HG03521 (cell line): Measurements from ENCODE around the gene HOXD10.

ENCODE experiments used
- ATAC-seq: cut with Tn5 transposase; IDR thresholded peaks from one replicate; pipeline ENCODE4 v1.9.1; 2021; ENCODE audit warnings: mild to moderate bottlenecking, moderate library complexity; ENCODE audit not compliant: unreplicated experiment

Gene HOXD10

DNA sequence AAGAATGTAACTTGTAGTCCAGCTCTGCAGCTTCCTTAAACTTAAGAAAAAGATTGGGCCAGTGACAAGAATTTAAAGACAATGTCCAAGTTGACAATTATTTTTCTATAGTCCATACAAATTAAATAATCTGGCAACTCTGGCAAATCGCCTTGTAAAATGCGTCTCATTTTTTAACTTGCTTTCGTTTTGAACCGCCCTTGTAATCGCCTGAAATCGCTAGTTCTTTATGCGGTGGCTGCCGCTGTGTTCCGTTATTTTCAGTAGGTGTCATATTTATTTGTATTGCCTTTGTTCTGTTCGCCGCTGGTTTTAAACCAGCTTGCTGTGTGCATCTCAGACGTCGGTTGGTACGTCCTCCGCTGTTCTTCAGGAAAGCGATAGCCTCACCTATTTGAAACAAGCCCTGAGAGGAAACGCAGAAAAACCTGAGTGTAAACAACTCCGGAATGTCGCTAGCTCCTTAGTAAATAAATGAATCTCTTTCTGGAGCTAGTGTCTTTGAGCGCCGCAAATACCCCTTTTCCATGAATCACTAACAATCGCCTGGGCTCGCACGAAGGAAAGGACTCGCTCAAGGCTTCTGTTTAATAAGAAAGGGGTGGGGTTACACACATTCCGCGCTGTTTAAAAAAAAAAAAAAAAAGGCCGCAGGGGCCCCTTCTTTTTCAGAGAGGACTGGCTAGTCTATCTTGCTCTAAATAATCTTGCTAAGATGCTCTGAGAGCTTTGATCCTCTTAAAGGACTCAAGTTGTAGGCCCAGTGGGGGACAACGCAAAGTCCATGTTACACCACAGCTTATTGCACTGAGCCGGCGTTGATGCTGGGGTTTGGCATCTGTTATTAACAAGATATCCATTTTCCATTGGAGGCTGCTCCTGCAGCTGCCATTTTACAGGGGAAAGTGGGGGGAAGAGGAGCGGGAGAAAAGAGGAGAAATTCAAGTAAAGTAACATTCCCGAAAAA, 15.9 kb downstream of the HOXD10 start:
- no peak for ATAC-seq

DNA sequence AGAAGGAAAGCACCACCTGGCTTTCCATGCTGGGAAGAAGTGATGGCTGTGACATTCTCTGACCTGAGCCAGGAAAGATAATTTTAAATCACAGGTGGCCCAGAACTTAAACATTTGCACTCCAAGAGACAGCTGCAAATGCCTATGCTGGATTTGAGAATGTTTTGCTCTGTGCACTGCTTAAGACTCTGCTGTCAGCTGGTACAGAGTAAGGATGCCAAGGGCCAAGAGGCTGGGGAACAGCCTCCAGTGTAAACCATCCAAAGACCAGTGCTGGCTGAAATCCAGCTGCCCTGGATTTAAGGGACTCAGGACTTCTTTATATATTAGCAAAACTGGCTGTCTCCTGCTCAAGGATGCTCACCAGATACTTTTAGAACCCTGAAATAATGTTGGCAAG, 16.8 kb downstream of the HOXD10 start:
- no peak for ATAC-seq

DNA sequence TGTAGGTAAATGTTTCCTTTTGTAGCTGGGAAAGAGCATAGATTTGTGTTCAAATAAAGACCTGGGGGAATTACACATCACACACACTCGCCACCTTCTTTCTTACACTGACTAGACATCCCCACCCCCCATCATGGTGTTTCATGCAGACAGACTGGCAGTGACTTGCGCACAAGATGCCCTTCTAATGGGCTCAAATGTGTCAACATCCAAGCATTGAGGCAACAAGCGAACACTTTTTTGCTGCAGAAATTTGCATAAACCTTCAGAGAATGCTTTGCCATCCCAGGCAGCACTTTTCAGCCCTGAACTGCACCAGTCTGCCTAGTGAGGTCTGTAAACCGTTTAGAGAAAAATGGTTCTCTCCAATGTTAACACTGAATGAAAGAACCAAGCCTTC, 17.5 kb downstream of the HOXD10 start:
- no peak for ATAC-seq

DNA sequence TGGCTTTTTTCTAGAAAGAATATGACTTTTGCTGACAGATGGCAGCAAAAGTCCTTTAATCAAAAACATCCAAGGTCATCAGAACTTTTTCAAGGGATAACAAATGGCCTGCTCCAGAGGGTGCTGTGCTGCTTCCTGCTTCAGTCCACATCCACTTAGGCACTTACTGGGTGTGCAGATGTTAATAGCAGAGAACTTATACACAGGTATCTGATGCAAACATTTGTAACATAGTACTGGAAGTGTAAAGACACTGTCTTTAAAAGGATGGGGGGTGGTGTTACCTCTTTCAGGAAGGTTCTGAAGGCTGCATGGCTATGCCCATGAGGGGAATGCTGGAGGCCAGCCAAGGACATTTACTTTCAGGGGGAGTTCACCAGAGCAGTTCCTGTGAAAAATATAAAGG, 18.5 kb downstream of the HOXD10 start:
- no peak for ATAC-seq

DNA sequence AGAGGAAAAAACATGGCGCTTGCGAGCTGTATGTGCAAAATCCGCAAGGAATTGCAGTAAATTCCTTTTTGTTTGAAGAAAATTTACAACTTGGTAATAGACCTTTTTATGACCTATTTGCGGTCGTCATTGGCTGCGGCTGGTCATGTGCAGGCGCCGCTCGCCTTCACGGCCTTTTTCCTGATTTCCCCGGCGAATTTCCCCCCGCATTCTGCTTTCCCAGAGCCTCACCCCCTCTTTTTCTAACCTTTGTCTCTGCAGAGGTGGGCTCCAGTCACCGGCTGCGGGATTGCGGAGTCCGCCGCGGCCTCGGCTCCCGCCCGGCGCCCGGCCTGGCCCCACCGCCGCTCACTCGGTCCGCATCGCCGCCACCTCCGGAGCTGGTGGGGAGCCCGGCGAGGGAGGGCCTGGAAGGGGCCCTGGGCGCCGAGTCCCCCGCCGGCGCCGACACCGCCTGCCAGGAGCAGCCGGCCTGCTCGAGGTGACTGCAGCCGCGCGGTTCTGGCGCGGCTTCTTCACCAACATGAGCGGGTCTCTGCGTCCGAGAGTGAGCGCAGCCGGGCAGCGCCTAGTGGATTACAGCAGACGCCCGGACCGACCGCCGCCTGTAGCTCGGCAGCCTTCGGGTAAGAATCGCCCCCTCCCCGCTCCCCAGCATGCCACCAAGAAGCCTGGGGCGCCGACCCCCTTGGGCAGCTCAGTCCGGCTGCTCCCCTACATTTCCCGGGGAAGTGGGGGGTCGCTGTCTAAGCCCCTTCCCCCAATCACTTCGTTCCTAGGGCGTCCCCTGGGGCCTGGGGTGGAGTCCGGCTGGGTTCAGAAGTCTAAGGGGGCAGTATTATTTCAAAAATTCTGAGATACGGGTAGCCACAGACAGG, 20.0 kb downstream of the HOXD10 start:
- ATAC-seq: no peak

DNA sequence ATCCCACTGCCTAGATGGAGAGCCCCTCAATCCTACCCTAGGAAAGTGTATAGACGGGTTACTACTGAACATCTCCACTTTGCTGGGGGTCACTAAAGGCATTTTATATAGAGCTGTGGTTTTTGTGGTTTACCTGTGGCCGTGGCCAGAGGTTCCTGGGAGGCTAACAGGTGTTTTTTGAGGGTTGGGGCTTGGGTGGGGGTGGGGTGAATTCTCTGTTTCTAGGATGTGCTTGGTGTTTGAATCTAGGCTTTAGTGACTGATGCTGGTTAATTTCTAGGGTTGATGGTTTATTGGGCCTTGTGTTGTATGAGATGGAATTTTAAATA, 20.6 kb downstream of the HOXD10 start:
- ATAC-seq: no peak

DNA sequence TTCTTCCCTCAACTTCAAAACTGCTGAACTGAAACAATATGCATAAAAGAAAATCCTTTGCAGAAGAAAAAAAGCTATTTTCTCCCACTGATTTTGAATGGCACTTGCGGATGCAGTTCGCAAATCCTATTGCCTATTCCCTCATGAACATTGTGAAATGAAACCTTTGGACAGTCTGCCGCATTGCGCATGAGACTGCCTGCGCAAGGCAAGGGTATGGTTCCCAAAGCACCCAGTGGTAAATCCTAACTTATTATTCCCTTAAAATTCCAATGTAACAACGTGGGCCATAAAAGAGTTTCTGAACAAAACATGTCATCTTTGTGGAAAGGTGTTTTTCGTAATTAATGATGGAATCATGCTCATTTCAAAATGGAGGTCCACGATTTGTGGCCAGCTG, 21.3 kb downstream of the HOXD10 start:
- ATAC-seq: no peak

DNA sequence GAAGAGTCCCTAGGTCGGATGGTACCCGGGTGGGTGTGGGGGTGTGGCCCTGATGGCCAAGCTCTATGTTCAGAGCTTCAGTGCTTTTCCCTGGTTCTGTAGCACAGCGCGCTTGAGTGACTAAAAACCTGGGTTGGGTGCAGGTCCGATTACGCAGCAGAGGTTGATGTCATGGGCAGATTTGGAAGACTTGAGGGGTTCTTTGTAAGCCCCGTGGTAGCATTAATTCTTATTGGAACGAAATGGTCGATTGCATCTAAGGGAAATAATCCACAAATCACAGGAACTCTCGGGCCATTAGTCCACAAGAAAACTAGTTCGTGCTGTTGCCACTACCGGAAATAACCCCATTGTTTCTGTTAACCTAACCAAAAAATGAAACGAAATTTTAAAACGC, 21.9 kb downstream of the HOXD10 start:
- ATAC-seq: no peak

DNA sequence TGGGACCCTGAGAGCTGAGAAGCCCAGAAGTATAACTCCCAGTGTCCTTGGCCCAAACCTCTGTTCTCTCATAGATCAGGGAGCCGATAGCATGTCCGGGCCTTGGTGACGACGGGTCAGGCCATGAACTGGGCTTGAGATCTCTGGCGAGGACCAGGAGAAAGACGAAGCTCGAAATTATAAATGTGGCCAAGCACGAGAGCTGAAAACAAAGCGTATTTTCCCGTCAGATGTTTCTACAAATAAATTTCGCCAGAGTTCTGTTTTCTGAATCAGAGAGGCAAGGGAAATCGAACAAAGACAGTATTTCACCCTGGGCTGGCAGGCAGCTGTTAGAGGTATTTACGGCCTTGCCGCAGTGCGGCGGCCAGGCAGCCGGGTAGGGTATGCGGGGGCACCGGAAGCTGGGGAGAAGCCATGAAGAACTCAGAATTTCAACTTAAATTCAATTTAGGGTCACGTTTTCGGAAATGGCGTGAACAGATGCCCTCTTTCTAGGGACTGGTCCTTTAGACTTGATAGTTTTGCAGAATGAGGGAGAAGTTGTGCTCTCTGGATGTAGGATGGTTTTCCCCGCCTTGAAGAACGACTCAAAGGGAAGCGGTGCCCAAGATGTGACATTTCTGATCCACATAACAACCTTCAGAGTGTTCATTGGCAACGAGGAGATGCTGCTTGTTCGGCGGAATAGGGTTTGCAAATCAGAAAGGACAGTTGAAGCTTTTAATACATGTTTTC, 22.5 kb downstream of the HOXD10 start:
- ATAC-seq: no peak

DNA sequence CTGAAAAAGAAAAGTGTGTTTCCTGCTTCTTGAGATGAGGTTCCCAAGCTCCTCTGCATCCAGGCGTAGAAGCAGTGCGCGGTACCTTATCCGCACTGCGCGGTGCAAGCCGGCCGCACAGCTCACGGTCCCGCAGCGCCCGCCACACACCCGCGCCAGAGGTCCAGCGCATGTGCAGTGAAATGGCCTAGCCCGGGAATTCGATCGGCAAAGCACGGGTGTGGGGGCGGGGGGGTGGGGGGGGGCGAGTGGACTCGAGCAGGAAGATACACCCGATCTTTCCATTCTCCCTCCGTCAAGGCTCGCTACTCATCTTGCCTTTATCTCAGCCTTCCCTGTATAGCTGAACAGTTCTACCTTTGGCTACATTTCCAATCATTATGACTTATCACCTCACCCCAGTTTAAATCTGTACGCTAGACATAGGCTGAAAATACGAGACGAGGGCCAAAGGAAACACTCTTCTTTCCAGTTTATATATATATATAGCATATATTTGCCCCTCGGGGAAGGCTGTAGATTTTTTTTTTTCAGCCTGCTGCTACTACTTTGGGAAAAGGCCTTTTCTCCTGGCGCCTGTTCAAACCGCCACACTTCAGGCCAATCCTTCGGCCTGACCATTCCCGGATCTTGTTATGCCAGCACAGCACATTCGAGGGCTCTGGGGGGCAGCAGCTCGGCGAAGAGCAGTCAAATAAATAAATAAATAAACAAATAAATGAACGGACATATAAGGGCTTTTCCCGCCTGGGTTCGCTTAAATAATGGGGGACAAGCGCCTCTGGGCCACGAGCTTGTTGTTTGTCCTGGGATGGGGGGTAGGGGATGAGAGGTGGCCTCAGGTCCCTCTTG, 23.3 kb downstream of the HOXD10 start:
- ATAC-seq: no peak

DNA sequence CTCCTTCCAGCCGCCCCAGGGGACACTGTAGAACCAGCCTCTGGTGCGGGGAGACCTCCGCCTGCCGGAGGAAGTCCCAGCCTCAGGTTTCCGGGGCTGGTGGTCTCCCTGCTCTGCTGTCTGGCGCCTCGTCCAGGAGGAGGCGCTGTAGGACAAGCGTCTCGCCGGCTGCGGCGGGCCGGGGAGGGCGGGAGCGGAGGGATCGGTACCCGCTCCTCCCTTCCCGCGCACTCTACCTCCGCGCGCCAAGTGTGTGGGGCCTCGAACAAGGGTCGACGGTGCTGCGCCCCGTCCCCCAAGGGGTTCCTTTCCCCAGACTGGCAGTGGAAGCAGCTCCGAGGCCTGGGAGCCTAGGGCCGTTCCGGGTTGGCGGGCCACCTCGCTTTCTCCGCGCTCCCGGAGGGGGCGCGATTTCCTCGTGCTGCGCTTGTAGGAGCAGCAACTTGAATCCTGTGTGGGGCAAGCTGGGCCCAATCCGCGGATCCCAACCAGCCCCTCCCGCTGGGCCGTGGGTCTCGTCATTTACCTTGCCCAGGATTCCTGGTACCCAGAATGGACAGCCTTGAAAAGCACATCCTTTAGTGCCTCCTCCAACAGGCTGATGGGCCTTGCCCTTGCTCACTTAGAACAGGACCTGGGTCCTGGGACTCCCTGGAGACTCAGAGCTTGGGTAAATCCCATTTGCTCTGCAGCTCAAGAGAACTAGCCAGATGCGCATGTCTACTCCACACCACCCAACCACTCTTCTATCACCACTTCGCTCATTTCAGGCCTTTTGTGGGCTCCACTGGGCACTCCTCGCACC, 24.1 kb downstream of the HOXD10 start:
- ATAC-seq: peak; percentile 92

DNA sequence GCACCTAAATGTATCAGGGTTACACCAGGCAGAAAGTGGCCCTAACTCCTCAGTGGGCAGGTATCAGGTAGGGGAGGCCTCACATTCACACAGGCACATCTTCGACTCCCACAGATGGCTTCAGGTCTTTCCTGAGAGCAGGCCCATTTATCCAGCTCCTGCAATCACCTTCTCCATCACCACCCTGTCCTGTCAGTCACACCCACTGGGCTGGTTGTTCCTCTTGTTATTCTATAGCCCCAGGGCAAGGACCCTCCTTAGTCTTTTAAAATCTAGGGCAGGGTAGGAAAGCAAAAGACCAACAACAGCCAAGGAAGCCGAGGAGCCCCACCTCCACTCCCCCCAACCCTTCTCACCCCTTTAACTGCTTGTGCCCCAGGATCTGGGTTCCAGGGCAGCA, 25.7 kb downstream of the HOXD10 start:
- no peak for ATAC-seq

DNA sequence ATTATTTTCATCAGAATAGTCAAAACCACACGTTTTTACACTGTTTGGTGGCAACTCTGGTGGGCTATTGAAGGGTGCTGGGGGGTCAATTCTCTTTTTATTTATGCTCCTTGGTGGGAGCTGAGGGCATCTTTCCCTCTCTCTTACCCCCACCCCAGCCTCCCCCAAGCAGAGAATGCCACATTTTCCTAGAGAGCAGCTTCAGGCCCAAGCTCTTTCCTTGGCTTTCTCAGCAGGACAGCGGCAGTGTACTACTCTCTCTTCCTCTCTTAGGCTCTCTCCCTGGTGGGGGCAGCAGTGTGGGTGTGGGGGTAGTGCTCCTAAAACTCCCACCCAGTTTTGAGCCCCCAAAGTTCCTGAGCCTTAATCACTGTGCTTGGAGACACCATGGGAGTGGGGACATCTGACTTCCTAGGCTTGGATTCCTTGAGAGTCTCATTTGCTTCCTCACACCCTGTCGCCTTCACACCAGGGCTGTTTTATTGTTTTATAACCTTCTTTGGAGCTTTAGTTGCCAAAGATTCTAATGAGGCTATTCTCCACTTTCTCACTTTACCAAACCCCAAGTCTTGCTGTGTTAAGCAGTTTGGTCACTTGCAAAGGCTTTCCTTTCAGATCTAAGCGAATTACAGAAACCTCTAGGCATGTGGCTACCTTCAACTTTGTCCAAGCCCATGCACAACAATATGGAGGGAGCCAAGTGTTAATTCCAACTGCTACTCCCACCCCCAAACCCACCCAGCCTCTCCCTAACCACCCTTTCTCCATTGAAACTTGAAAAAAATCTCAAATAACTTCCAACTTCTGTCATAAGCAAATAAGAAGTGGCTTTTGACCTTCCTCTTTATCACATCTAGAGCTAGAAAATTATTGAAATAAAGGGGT, 28.7 kb downstream of the HOXD10 start:
- no peak for ATAC-seq

DNA sequence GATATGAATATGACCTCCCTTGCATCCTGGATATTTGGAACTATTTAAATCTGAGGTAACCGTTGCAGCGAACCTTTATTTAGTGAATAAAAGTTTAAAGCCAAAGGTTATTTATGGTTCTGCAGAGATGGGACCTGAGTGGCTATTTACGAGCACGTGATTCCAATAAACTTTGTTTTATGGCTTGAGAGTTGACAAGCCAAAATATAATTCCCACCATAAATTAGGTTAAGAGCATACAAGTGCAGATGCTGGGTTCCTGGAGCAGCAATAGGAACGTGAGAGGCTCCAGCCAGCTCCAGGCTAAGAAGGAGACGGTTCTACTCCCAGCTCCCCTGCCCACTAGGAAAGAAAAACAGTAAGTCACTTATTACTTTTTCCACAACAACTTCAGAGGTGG, 29.5 kb downstream of the HOXD10 start:
- ATAC-seq: no peak

DNA sequence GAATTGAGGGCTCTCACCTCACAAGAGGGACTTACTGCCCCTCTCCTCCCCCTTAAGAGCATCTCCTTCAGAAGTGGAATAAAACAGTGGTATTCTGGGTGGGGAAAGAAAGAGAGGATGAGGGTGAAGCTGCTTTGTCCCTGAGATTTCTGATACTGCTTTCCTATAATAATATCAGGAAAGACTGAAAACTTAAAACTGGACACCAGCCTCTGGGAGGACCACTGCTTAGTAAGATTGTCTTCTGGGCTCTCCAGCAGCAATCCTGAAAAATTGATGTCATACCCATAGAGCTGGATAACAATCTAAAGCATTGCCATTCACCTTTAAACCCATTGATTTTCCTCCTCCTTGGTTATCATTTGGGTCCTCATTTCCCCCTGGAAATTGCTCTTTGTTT, 30.1 kb downstream of the HOXD10 start:
- no peak for ATAC-seq

DNA sequence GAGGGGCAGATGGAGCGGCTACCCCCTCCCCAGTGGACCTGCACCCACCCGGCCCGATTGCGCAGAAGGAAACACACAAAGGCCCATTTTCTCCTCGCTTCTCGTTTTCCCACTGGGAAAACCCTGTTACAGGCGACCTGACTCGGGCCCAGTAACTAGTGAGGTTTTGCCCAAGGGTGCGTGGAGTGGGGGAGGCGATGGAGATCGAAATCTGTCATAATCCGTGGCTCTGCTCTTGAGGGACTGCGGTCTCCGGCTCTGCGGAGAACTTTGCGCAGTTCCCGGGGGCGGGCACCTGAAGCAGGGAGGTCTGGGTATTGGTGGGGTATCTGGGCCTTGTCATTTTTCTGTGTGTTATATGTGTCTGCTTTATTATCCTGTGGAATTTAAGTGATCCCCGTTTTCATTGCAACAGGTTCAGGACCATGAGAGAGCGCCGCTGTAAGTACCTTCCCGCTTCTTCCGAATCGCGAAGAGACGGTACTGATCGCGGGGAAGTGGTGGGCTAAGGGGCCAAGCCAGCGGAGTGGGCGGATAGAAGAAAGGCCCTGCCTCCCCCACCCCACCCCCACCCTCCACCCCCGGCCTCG, 30.7 kb downstream of the HOXD10 start:
- no peak for ATAC-seq

DNA sequence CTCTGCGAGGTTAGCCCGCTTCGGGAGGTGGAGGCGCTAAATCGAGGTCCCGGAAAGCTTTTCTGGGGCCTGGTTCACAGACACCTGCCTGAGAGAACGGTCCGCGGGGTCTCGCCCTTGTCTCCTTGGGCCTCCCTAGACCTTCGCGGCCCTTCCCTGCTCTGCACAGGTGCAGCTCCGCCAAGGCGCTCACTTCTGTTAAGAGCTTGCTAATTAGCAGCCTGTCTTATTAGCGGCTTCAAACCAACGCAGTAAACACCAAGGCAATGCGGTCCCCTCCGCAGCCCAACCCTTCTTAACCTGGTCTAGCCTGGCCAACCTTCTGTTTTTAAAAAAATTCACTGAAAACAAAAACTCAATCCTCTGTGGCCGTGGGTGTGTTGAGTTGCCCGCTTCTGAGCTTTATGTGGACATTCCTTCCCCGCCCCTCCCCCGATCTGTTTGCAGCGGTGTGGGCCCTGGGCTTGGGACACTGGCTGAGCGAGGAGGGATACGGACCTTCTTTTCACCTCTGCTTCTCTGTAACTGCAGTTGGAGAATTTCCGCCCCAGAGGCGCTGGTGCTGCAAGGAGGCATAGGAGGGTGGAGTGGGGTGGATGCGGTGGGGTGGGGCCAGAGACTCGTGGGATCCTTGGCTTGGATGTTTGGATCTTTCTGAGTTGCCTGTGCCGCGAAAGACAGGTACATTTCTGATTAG, 31.4 kb downstream of the HOXD10 start:
- no peak for ATAC-seq
